Body of pancreas (tissue), 4 donors: ENCODE data around the gene ZDHHC4. TPM values are rescaled to one million over a fixed set of nuclear protein-coding genes. Genes with fewer than 3 reads are reported as not detected.

ENCODE experiments used
- ATAC-seq: fragments of 150-250 bp; one replicate; pipeline ENCODE4 v1.9.1; 2016
- DNase-seq, 4 donors: peaks; one replicate each; pipeline ENCODE4 v3.0.0-alpha.2; 2019
- H3K27ac ChIP-seq, 4 donors: fragments of 200-600 bp; sonication (generic); 1 replicate in 3 of 4; 2 replicates in 1 of 4; pipeline versions ENCODE4 v1.5.1 to v1.6.1; 2016 to 2019; ENCODE audit warnings: mild to moderate bottlenecking in 1 of 4, mixed read lengths in 1 of 4, moderate library complexity in 1 of 4
- H3K27me3 ChIP-seq, 2 donors: fragments of 200-600 bp; sonication (generic); one replicate each; pipeline ENCODE4 v1.6.0; 2016; ENCODE audit warnings: mild to moderate bottlenecking in 1 of 2
- H3K36me3 ChIP-seq, 2 donors: fragments of 200-600 bp; sonication (generic); replicated peaks in 1 of 2; 2 replicates each; pipeline ENCODE4 v1.5.1; 2016; ENCODE audit warnings: low read depth in 2 of 2; ENCODE audit not compliant: insufficient read depth in 1 of 2
- H3K4me1 ChIP-seq: fragments of 200-600 bp; sonication (generic); one replicate; pipeline ENCODE4 v1.6.0; 2016
- H3K4me3 ChIP-seq, 2 donors: fragments of 200-600 bp; sonication (generic); 1 replicate in 1 of 2; 2 replicates in 1 of 2; pipeline ENCODE4 v1.5.1; 2016 to 2019
- H3K9me3 ChIP-seq, 3 donors: fragments of 200-600 bp; sonication (generic); 1 replicate in 2 of 3; 2 replicates in 1 of 3; pipeline ENCODE4 v1.5.1; 2016
- CTCF ChIP-seq, 7 experiments: fragments of 450-650 bp in 4 of 7; fragments of 200-600 bp in 3 of 7; sonication (generic) in 3 of 7; IDR thresholded peaks; one replicate each; pipeline ENCODE4 v1.5.1; 2016 to 2019; ENCODE audit warnings: antibody characterized with exemption in 7 of 7
- POLR2A ChIP-seq, 3 donors: fragments of 450-650 bp; IDR thresholded peaks; one replicate each; pipeline ENCODE4 v1.6.1; 2016; ENCODE audit warnings: antibody characterized with exemption in 3 of 3, mild to moderate bottlenecking in 2 of 3
- WGBS, 2 donors: methylation state at CpG; one replicate each; pipeline ENCODE4 v1.1.5; 2017; 5-methylcytosine and 5-hydroxymethylcytosine counted together
- intact Hi-C: fragments of 100-400 bp; cut with DNase I; formaldehyde crosslinking; loops from one replicate; pipeline ENCODE4 v1.15.1; 2023
- total RNA-seq, 2 donors: library from RNA; depleted of rRNA; stranded (reverse); fragments of >200 nt; gene quantifications; one replicate each; pipeline ENCODE4 v1.1.0, GENCODE V29; 2016

ZDHHC4 gene
- total RNA-seq, 2 donors from 2014 or later: 19.1 to 35.5 TPM

GRCh38 chr7:6608081-6608480 is 30.8 kb downstream of the ZDHHC4 start:
- Histone ChIP-seq H3K9me3 (no peaks in the 10 kb centered on the region), H3K27me3 (no peaks in the 10 kb centered on the region), H3K36me3 (no peaks in the 10 kb centered on the region), H3K27ac (no peak overlapping the region), H3K4me3 (no peak overlapping the region), H3K4me1 (no peaks in the 10 kb centered on the region)
- ATAC-seq (no peak), DNase-seq (no peak)
- intact Hi-C loops: no loop called here
- TF ChIP-seq CTCF (IDR thresholded peaks at IDR 0.05) (no peak), POLR2A (IDR thresholded peaks at IDR 0.05) (no peak)
- 92 to 99% methylated on average over 15 to 20 of the region's 27 CpGs for WGBS, 2 donors

GRCh38 chr7:6608794-6609193 is 31.5 kb downstream of the ZDHHC4 start:
- DNase-seq (no peak), ATAC-seq (no peak)
- intact Hi-C loops: no loop called here
- Histone ChIP-seq H3K36me3 (no peaks in the 10 kb centered on the region), H3K4me1 (no peaks in the 10 kb centered on the region), H3K27me3 (no peaks in the 10 kb centered on the region), H3K4me3 (no peak overlapping the region), H3K27ac (no peak overlapping the region), H3K9me3 (no peaks in the 10 kb centered on the region)
- WGBS, 2 donors: 90 to 91% methylated on average over 12 of the region's 12 CpGs
- TF ChIP-seq CTCF (IDR thresholded peaks at IDR 0.05): no peak
- TF ChIP-seq POLR2A (IDR thresholded peaks at IDR 0.05): no peak

GRCh38 chr7:6612819-6613218 is 35.6 kb downstream of the ZDHHC4 start:
- intact Hi-C loops: no loop called here
- 57 to 65% methylated on average over 7 of the region's 7 CpGs for WGBS, 2 donors
- ATAC-seq: no peak

GRCh38 chr7:6613706-6614105 is 36.5 kb downstream of the ZDHHC4 start:
- intact Hi-C loops: no loop called here
- no peak for DNase-seq
- peaks cover 7% of the 10 kb centered on the region for H3K4me1 ChIP-seq
- 15 to 25% methylated on average over 2 of the region's 2 CpGs for WGBS, 2 donors
- H3K36me3 ChIP-seq: no peaks in the 10 kb centered on the region
- H3K9me3 ChIP-seq: no peaks in the 10 kb centered on the region
- TF ChIP-seq CTCF (IDR thresholded peaks at IDR 0.05) (no peak), POLR2A (IDR thresholded peaks at IDR 0.05) (no peak)
- H3K27ac ChIP-seq: no peak overlapping the region
- ATAC-seq: no peak
- no peak overlapping the region for H3K4me3 ChIP-seq
- H3K27me3 ChIP-seq: no peaks in the 10 kb centered on the region

More at GRCh38 chr7:6612819-6613218, 35.6 kb downstream of the ZDHHC4 start:
- Histone ChIP-seq H3K4me1 (peaks cover 7% of the 10 kb centered on the region), H3K9me3 (no peaks in the 10 kb centered on the region), H3K27ac (no peak overlapping the region), H3K4me3 (no peak overlapping the region), H3K27me3 (no peaks in the 10 kb centered on the region), H3K36me3 (no peaks in the 10 kb centered on the region)
- TF ChIP-seq POLR2A (IDR thresholded peaks at IDR 0.05) (no peak), CTCF (IDR thresholded peaks at IDR 0.05) (no peak)
- no peak for DNase-seq

- peak within 1 kb of the TSS in 3 of 4 donors; percentile 2 to 55 (median 22) for H3K27ac ChIP-seq
- WGBS, 2 donors: 7 to 62% methylated on average over 4 to 53 of the region's 91 CpGs
These were observed 37.9 kb downstream of the ZDHHC4 start, which contains the start of gene ZNF853 for GRCh38 chr7:6614953-6615722. TSS of gene ZNF853 (plus strand) at chr7:6615610. CDS start at chr7:6616175, 565 bp downstream.

More at GRCh38 chr7:6614953-6615722, 37.9 kb downstream of the ZDHHC4 start, which contains the start of gene ZNF853:
- DNase-seq (peak in 1 of 4 donors; percentile 29), ATAC-seq (peak; percentile 47)
- TF ChIP-seq CTCF (IDR thresholded peaks at IDR 0.05): no peak
- TF ChIP-seq POLR2A (IDR thresholded peaks at IDR 0.05): no peak
- peak within 1 kb of the TSS in 1 of 2 donors; percentile 63 for H3K4me3 ChIP-seq
- H3K36me3 ChIP-seq: no peaks in the 10 kb centered on the region
- H3K4me1 ChIP-seq: peaks cover 7% of the 10 kb centered on the region
- intact Hi-C loops: no loop called here
- H3K27me3 ChIP-seq: no peaks in the 10 kb centered on the region
- H3K9me3 ChIP-seq: no peaks in the 10 kb centered on the region
